NCI-H69 (cell line): ENCODE results near the gene FGFR2.
"Not testable (repeated sequence)": the region's sequence is repeated elsewhere in the genome, so short reads cannot be mapped to it uniquely, and the experiment has no call there.

Source experiments
- DNase-seq: peaks from one replicate; lab custom pipeline; 2025; lab: John Stamatoyannopoulos, UW

FGFR2 gene

DNA sequence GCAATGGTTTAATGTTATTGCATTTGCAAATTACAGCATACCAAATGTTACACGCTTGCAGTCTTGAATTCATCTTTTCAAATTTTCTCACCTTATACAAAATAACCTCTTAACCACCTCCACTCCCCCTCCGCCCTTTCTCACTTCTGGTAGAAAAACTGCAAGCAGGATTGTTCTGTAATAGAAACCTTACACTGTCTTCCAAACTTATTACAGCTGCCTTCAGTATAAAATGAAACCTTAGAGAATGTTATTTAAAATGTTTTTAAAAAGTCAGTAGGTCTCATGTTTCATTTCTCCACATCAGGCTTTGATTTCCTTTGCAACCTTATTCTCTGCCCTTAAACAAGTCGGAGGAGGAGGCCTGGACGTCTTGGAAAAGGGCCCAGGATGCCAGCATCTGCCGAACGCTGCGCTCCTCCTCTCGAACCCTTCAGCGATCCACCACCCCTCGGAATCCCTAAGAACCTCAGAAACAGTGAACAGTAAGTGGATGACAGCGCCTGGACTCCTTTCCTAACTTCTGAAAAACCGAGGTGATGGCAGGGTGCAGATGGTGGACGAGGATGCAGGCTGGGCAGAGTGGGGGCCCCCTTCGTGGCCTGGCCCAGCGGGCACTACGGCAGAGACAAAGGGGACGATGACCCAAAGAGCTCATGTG lies 74.0 kb downstream of the FGFR2 start:
- DNase-seq: no peak

DNA sequence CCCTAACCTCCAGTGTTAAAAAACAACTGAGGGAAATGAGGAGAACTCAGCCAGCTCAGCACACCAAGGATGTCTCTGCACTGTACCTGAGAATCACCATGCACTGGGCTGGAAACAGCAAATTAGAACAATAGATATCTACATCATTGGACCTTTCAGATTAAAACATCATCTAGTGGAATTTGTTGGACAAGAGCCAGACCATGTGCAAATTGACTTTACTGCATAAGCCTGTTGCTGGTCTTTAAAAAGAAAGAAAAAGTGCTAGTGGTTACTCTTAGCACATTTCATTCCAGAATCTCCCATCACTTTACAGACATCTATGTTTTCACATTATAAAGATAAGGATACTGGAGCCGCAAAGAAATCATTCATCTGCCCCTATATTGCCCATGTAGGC lies 75.4 kb downstream of the FGFR2 start:
- DNase-seq: no peak

DNA sequence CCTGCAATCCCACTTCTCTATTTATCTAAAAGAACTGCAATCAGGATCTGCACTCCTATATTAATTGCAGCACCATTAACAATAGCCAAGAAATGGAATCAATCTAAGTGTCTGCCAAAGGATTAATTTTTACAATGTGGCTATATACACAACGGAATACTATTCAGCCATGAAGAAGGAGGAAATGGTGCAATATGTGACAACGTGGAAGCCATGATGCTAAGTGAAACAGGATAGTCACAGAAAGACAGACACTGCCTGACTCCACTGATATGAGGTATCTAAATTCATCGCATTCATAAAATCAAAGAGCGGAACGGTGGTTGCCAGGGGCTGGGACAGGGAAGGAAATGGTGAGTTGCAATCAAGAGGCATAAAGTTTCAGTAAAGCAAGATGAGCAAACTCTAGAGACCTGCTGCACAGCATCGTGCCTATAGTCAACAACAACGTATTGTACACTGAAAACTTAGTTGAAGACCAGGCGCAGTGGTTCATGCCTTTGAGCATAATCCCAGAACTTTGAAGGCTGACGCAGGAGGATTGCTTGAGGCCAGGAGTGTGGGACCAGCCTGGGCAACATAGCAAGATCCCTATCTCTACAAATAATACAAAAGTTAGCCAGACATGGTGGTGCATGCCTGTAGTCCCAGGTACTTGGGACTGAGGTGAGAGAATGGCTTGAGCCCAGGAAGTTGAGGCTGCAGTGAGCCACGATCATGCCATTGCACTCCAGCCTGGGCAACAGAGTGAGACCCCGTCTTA lies 76.3 kb downstream of the FGFR2 start:
- no peak for DNase-seq

DNA sequence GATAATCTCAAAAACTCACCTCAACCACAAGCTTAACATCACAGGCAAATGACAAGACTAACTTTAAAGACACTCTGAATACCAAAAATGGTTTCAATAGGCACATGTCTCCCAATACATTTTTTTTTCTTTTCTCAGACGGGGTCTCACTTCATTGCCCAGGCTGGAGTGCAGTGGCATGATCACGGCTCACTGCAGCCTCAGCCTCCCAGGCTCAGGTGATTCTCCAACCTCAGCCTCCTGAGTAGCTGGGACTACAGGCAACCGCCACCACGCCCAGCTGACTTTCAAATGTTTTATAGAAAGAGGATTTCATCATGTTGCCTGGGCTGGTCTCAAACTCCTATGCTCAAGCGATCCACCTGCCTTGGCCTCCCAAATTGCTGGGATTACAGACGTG lies 77.7 kb downstream of the FGFR2 start:
- not testable (repeated sequence) for DNase-seq

DNA sequence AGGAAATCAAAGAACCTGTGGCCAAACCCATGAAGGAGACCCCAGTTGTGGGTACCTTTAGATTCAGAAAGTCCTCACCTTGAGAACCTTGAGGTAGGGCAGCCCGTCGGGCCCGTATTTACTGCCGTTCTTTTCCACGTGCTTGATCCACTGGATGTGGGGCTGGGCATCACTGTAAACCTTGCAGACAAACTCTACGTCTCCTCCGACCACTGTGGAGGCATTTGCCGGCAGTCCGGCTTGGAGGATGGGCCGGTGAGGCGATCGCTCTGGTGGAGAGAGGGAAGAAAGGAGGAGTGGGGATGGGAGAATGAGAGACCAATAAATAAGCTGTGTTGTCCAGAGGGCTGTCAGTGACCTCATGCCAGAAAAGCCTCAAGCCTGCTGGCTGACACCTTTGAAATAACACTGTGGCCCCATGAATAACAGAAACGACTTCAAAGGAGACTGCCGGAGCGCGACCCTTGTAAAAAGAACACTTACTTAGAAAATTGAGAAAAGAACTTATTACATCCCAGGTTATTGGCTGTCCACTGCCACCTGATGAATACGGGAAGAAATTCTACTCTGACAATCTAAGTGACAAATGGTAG lies 78.2 kb downstream of the FGFR2 start:
- DNase-seq: no peak

DNA sequence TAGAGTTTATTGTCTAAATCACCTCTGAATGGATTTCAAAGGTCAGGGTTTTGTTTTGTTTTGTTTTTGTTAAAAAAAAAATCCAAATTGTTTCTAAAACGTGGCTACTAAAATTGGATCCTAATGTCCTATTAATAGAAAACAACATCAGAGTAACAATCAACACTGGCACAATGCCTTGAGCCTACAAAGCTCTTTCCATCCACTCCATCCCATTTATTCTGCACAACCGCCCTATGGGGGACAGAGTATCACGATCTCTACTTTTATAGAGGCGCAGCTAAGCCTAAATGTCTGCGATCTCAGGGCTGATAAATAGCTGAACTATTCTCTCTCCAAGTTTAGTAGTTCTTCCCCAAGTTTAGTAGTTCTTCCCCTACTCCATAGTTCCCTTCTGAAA lies 78.8 kb downstream of the FGFR2 start:
- DNase-seq: no peak

DNA sequence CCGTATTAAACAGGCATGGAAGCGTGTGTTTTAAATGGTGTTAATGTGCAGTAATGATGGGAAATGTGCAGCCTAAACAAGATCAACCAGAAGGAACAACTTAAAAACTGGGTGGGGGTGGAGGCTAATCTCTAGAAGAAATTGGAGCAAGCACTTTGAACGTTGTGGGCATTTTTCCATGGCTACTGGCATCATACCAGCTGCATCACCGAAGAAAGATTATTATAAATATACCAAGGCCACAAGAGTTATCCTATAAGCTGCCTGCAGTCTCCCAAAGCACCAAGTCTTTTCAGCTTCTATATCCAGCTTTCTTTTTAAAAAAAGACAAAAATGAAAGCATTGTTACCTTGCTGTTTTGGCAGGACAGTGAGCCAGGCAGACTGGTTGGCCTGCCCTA lies 79.9 kb downstream of the FGFR2 start:
- DNase-seq: no peak

DNA sequence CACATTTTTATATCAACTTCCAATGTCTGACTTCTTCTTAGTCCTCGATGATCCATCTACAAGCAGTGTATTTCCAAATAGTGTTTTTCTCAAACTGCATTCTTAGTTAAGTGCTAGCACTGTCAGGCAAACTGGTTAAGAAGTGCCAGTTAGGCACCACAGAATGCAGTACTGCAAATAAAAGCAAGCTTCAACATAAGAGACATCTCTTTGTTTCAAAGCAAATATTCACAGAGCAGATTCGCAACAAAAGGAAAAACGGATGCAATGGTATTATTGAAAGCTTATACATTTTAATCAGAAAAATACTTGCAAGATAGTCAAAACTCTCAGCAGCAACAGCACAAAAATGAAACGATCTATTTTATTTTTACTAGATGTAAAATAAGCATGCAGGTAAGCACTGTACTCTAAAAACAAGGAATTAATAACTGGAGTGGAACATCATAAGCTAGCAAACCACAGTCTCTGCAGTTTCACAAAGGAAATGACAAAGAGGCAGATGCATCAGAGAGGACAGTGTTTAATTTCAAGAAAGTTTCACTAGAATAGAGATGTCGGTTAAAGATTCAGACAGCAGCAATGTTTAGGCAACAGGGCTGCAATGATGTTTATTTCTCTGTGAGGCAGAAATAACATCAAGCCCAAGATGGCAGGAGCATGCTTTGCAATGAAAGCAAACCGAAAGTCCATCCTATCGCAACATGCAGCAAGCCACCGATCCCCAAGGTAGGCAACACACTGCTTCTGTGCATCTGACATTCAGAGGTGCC lies 82.0 kb downstream of the FGFR2 start:
- DNase-seq: no peak

DNA sequence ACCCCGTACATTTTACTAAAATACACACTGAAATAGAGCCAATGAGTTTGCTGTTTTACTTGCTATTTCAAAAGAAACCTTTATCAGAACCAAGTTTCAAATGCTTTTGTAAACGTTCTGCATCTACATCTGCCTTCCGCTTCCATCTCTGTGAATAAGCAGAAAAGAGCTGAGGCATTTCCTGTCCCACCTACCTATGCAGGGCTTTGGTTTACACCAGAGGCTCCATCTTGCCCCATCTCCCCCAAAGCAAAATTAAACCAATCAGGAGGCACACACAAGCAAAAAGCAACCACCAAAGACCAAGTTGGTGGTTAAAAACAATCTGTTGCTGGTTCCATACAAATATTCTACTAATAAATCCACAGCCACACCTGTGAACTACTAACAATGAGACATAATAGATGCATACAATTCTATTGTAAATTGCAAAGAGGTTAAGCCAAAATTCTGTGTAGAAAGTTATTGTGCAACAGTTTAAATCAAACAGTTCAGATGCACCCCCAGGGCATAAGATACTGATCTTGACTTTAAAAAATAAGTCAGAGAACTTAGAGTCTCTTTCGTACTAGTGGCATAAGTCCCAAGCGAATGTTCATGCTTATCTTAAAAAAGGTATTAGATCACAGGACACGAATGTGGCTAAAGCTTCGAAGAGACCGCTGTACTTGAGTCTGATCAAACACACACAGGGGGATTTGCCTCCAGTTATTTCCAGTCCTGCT lies 83.9 kb downstream of the FGFR2 start:
- DNase-seq: no peak

DNA sequence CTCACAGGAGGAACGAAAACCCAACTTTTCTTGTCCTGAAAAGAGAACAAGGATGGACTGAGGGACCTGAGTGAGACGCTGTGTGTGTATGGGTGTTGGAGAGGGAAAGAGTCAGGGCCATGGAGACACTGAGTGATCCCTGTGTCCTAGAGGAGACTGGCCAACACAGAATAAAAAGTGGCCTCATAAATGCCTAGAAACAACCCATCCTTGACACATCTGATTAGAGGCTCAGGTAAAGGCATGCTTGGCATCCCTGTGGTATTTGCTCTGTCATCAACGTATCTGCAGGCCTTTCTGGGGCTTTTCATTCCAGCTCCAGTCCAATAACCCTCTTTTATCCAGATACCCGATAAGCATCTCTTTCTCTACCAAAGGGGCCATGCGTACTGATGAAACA lies 86.3 kb downstream of the FGFR2 start:
- no peak for DNase-seq

DNA sequence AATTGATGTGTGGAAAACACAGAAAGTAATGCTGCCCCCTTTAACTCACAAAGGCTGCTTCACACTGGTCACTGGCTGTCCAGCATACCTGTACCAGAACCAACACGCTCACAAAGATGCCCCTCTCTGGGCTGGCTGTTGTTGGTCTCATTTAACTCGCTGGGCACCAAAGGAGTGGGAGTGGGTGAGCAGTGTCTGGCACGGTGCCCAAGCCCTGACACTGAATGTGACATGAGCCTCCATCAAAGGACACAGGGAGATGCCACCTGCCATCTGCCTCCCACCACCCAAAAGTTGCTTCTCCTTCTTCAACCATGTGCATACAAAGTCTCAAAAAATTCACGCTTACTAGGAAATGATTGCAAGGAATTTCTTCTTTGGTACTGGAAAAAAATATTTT lies 86.8 kb downstream of the FGFR2 start:
- DNase-seq: no peak

DNA sequence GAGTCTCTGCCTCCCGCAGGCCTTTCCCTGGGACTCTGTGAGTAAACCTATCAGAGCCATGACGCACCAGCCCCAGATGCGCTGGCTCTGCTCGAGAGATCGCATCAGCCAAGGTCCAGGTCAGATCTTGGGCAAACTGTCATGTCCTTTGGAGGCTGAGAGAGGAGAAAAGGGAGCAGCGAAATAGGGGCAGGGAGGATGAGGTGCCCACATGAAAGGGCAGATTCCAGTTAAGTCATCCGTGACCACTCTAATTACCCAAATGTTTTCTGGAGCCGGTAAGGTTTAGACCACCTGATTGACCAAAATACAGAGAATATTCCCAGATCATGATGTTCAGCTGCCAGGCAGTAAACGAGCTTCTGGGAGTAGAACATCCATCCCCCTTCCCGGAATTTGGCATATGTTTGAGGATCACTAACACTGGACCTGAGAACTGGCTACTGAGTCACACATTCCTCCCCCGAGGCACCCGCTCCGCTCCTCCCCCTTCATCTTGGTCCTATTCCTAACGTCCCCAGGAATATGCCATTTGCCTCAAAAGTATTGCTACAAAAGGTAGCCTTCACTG lies 88.0 kb downstream of the FGFR2 start:
- no peak for DNase-seq

DNA sequence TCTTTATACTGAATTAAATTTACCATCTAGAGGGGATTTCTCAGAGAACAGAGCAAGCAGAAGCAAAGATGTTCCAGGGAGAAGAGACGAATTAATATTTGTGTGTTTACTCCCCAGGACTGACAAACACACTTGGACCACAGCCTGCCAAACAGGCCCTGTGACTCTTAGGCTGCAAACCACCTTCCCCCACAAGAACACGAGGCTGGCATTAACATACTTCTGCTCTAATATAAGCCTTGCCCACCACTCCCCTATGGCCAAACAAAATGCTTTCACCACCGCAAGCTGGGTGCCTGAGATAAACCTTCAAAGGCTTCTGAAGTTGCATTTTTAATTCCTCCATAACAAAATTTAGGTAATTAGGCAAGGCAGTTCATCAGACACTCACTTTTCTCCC lies 88.4 kb downstream of the FGFR2 start:
- DNase-seq: no peak

DNA sequence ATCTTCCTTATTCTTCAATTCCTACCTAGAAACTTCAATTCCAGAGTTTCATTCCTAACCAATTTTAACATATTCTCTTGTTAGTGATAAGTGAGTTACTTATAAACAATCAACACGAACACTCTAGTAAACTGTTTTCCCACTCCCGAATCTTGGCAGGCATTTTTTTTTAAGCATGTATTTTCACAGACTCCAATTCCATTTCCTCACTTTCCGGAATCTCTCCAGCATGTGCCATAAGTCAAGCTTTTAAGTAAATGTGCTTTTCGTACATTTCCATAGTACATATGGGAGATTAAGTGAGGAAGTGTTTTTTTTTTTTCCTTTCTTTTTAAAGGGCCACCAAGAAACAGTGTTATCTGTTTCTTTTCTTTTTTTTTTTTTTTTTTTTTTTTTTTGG lies 89.1 kb downstream of the FGFR2 start:
- DNase-seq: no peak

DNA sequence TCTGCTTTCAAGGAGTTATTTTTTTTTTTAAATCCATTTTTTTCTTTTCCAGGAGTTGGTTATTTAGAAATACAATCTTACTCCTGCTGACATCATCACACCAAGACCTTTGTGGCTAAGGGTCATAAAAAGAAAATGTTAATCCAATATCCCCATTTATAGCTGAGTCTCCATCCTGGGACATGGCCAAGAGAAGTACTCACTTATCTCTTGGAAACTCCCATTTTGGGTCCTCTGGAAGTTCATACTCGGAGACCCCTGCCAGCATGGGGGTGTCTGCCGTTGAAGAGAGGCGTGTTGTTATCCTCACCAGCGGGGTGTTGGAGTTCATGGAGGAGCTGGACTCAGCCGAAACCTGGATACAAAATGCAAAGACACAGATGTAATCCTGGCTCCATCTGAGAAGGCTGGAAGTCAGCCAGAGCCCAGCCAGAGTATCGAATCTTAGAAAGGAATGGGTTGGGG lies 94.6 kb downstream of the FGFR2 start:
- no peak for DNase-seq

DNA sequence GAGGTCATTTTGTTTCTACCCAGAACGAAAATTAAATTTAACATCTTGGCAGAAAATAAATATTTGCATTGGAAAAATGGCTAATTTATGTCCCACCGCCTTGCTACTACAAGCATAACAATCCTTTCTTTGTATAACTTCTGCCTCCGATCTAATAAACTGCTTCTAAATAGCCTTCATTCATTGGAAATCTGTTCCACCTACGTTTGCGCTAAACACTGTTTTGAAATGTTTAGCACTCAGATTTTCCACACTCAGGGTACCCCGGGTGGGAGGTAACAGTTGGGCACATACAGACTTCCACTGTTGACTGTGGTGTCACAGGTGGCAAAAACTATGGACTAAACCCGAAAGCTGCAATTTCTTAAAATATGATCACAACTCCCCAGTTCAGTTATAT lies 96.4 kb downstream of the FGFR2 start:
- DNase-seq: no peak

DNA sequence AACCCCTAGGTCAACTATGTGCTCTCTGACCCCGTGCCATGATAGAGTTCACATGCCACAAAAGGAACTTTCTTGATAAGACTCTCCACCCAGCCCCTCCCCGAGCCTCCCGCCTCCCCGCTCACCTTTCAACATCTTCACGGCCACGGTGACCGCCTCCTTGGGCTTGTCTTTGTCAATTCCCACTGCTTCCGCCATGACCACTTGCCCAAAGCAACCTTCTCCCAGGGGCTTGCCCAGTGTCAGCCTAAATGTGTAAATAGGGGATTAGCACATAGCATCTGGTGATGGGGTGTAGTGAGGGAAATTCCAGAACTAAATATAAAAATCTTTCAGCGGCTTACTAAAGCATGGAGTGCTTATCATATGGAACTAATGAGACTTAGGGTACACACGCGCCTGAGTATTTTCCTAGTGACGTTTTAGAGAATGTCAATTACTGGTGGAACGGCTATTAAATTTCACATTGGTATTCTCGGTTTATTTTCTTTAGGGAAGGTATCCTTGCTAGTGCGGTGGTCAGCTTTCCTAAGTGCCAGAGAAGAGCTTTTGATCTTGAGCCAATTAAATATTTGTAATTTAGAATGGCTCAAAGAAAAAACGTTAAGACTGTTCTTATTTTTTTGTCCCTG lies 97.4 kb downstream of the FGFR2 start:
- DNase-seq: no peak

DNA sequence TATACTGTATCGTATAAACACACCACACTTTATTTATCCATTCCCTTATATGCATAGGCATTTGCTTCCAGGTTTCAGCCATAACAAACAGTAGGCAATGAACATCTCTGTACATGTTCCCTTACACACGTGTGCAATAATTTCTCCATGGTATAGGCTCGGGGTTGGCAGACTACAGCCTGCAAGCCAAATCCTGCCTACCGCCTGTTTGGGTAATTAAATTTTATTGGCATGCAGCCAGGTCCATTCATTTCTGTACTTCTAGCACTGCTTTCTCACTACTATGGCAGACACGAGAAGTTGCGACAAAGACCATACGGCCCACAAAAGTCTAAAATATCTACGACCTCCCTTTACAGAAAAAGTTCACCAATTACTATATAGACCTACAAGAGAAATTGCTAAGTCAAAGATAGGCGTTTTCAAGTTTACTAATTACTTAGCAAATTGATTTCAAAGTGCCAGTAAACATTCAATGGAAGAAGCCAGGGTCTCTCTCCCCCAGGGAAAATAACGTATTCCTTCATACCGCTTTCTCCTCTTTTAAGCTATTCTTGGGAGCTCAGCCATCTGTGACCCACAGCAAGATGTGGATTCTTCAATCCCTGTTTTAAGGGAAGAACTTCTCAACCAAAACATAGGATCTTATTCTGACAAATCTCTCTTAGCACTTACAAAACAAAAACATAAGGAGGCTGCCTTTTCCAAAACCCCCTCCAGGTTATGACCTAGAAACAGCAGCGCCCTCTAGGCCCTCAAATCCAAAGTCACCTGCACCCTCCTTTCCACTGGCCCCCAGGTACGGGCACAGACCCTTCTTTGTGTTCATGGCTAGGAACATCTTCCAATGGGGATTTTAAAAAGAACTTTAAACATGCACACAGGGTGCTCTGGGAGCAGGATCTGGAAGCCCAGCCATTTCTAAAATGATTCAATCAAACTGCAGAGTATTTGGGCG lies 100.5 kb downstream of the FGFR2 start:
- DNase-seq: peak; percentile 70

DNA sequence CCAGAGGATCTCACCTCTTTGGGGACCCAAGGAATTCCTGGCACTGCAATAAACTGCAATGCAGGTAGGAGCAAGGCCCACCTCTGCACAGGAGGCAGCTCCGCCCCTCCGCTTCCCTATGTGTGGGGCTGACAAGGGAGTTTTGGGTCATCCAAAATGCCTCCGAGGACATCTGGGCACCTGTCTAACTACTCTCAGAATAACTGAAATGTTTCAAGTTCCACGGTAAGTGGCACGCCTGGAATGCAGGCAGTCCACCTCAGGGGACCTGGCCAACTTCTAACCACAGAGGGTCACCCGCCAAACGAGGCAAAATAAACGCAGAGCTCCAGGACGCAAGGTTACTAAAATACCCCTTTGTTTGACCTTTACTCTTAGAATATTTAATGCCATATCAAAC lies 102.5 kb downstream of the FGFR2 start:
- DNase-seq: no peak

DNA sequence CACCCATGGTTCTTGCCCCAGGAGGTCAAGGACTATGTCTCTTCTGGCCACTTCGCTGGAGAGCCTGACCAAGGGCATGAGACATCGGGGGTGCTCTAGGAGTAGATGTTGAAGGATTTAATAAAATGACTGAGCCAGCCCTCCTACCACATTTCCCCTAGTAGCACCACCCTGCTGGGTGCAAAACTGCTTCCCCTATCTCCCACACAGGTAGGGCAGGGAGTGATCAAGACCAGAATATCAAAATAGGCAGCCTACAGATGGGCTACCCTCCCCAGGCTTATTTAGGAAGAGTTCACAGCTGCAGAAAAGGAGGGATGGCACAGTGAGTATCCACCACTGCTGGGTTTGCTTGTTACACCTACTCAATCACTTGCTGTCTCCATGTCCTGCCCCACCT lies 103.9 kb downstream of the FGFR2 start:
- DNase-seq: no peak
